ES-I3 (cell line): ENCODE measurements around the gene P2RX5.
A peak's percentile ranks its signal among the peaks of the same experiment; 100 is the strongest.
"Not testable (repeated sequence)": the region's sequence is repeated elsewhere in the genome, so short reads cannot be mapped to it uniquely, and the experiment has no call there.

ENCODE experiments used
- H3K36me3 ChIP-seq: 2 replicates; pipeline ENCODE4 v1.6.1; 2013; ENCODE audit warnings: mild to moderate bottlenecking, low read length, control low read depth, moderate library complexity; ENCODE audit not compliant: insufficient read depth
- H3K4me1 ChIP-seq: 2 replicates; pipeline ENCODE4 v1.6.1; 2013; ENCODE audit warnings: mild to moderate bottlenecking, control low read depth, low read length; ENCODE audit not compliant: insufficient read depth
- H3K9ac ChIP-seq: 2 replicates; pipeline ENCODE4 v1.6.1; 2013; ENCODE audit warnings: low read depth, mild to moderate bottlenecking, low read length, moderate library complexity
- H3K9me3 ChIP-seq: 2 replicates; pipeline ENCODE4 v1.6.1; 2013; ENCODE audit warnings: mild to moderate bottlenecking, low read length, moderate library complexity; ENCODE audit not compliant: control insufficient read depth, insufficient read depth

The P2RX5 gene

GRCh38 chr17:3695723-3696411, at the start of gene P2RX5:
P2RX5 (minus strand) TSS chr17:3696155; CDS start chr17:3696005, 150 bp downstream.
- Histone ChIP-seq H3K4me1 (peaks cover 3% of the 10 kb centered on the region; the same call in 1 of the 2 replicates), H3K9me3 (no peaks in the 10 kb centered on the region), H3K36me3 (no peaks in the 10 kb centered on the region), H3K9ac (peak within 1 kb of the TSS; percentile 63)

GRCh38 chr17:3745071-3745470, 49.1 kb upstream of the P2RX5 start:
- no peaks in the 10 kb centered on the region for H3K36me3 ChIP-seq
- H3K4me1 ChIP-seq = no peaks in the 10 kb centered on the region
- H3K9me3 ChIP-seq = no peaks in the 10 kb centered on the region
- no peak overlapping the region for H3K9ac ChIP-seq

- Histone ChIP-seq H3K36me3 (no peaks in the 10 kb centered on the region), H3K4me1 (no peaks in the 10 kb centered on the region; the same call in 1 of the 2 replicates), H3K9ac (no peak overlapping the region), H3K9me3 (no peaks in the 10 kb centered on the region)
Measured at GRCh38 chr17:3744014-3744413, 48.1 kb upstream of the P2RX5 start.

GRCh38 chr17:3740611-3741073, 44.7 kb upstream of the P2RX5 start:
- H3K36me3 ChIP-seq = no peaks in the 10 kb centered on the region
- H3K9me3 ChIP-seq = no peaks in the 10 kb centered on the region
- no peak overlapping the region for H3K9ac ChIP-seq
- no peaks in the 10 kb centered on the region; the same call in 1 of the 2 replicates for H3K4me1 ChIP-seq

GRCh38 chr17:3739422-3740124, 43.6 kb upstream of the P2RX5 start:
- H3K36me3 ChIP-seq = no peaks in the 10 kb centered on the region
- H3K9me3 ChIP-seq = no peaks in the 10 kb centered on the region
- no peaks in the 10 kb centered on the region; the same call in 1 of the 2 replicates for H3K4me1 ChIP-seq
- H3K9ac ChIP-seq = no peak overlapping the region

GRCh38 chr17:3738562-3739295, 42.8 kb upstream of the P2RX5 start:
- no peaks in the 10 kb centered on the region for H3K36me3 ChIP-seq
- no peaks in the 10 kb centered on the region; the same call in 1 of the 2 replicates for H3K4me1 ChIP-seq

GRCh38 chr17:3735515-3735914, 39.6 kb upstream of the P2RX5 start:
- Histone ChIP-seq H3K4me1 (peaks cover 5% of the 10 kb centered on the region; the same call in 1 of the 2 replicates), H3K9me3 (no peaks in the 10 kb centered on the region), H3K36me3 (no peaks in the 10 kb centered on the region), H3K9ac (no peak overlapping the region)

More at GRCh38 chr17:3738562-3739295, 42.8 kb upstream of the P2RX5 start:
- no peaks in the 10 kb centered on the region for H3K9me3 ChIP-seq
- no peak overlapping the region for H3K9ac ChIP-seq

- H3K36me3 ChIP-seq, H3K4me1 ChIP-seq, H3K9me3 ChIP-seq, H3K9ac ChIP-seq: not testable (repeated sequence)
Measured at GRCh38 chr17:3734911-3735276, 38.9 kb upstream of the P2RX5 start.

GRCh38 chr17:3732210-3732621, 36.3 kb upstream of the P2RX5 start:
- H3K9me3 ChIP-seq = no peaks in the 10 kb centered on the region
- peaks cover 5% of the 10 kb centered on the region; the same call in 1 of the 2 replicates for H3K4me1 ChIP-seq
- no peak overlapping the region for H3K9ac ChIP-seq
- no peaks in the 10 kb centered on the region for H3K36me3 ChIP-seq

GRCh38 chr17:3730881-3731429, 35.0 kb upstream of the P2RX5 start:
- H3K9me3 ChIP-seq = no peaks in the 10 kb centered on the region
- no peak overlapping the region for H3K9ac ChIP-seq
- H3K36me3 ChIP-seq = peaks cover 8% of the 10 kb centered on the region; the same call in 1 of the 2 replicates
- H3K4me1 ChIP-seq = peaks cover 5% of the 10 kb centered on the region; the same call in 1 of the 2 replicates

- Histone ChIP-seq H3K4me1 (peaks cover 11% of the 10 kb centered on the region; the same call in 1 of the 2 replicates), H3K9ac (no peak overlapping the region), H3K9me3 (no peaks in the 10 kb centered on the region), H3K36me3 (peaks cover 17% of the 10 kb centered on the region; the same call in 1 of the 2 replicates)
Measured at GRCh38 chr17:3729881-3730280, 33.9 kb upstream of the P2RX5 start.

- H3K9ac ChIP-seq, H3K9me3 ChIP-seq: not testable (repeated sequence)
- Histone ChIP-seq H3K36me3 (peaks cover 18% of the 10 kb centered on the region; the same call in 1 of the 2 replicates), H3K4me1 (peaks cover 13% of the 10 kb centered on the region; the same call in 1 of the 2 replicates)
Measured at GRCh38 chr17:3728099-3728498, 32.1 kb upstream of the P2RX5 start.

- Histone ChIP-seq H3K4me1 (peaks cover 16% of the 10 kb centered on the region; the same call in 1 of the 2 replicates), H3K9me3 (no peaks in the 10 kb centered on the region), H3K36me3 (peaks cover 18% of the 10 kb centered on the region; the same call in 1 of the 2 replicates), H3K9ac (no peak overlapping the region)
Measured at GRCh38 chr17:3727041-3727440, 31.1 kb upstream of the P2RX5 start.
